GM21360 (cell line): Measurements from ENCODE around the gene SSTR4.
"Not testable (repeated sequence)": the region's sequence is repeated elsewhere in the genome, so short reads cannot be mapped to it uniquely, and the experiment has no call there.

Source experiments
- ATAC-seq: cut with Tn5 transposase; IDR thresholded peaks from one replicate; pipeline ENCODE4 v1.9.1; 2021; ENCODE audit warnings: mild to moderate bottlenecking, moderate library complexity; ENCODE audit not compliant: unreplicated experiment

SSTR4 gene, protein sequence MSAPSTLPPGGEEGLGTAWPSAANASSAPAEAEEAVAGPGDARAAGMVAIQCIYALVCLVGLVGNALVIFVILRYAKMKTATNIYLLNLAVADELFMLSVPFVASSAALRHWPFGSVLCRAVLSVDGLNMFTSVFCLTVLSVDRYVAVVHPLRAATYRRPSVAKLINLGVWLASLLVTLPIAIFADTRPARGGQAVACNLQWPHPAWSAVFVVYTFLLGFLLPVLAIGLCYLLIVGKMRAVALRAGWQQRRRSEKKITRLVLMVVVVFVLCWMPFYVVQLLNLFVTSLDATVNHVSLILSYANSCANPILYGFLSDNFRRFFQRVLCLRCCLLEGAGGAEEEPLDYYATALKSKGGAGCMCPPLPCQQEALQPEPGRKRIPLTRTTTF

DNA sequence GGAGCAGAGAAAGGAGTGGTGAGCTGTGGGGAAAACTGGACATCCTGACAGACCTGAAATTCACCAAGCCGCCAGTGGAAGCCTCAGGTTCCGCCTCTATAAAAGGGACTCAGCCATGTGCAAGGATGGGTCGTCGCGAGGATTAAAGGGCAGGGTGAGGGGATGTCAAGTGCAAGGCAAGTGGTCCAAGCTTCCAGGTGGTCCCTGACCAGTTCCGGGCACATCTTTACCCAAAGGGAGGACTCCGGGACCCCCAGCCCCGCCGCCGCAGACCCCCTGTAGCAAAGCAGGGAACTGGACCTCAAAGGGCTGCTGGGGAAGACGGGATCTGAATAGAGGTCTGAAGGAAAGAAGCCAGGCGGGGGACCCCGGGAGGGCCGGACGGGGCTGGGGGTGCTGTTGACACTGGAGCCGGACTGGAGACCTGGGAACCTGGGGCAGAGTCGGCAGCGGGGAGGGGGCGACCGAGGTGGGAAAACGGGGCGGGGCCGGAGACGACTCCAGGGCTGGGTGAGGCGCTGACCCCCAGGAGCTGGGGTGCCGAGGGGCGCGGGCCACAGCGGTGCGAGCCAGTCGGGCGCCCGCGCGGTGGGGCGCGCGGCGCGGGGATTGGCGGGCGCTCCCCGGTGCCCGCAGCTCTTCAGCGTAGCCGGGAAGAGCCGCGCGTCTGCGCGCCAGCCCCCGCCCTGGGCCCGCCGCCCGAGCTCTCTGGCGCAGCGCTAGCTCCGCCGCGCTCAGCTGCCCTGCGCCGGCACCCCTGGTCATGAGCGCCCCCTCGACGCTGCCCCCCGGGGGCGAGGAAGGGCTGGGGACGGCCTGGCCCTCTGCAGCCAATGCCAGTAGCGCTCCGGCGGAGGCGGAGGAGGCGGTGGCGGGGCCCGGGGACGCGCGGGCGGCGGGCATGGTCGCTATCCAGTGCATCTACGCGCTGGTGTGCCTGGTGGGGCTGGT lies at the start of gene SSTR4:
TSS of gene SSTR4 (plus strand) at position 592 of the 951 bp plus-strand sequence. CDS start at position 764, 172 bp downstream.
- no peak for ATAC-seq

DNA sequence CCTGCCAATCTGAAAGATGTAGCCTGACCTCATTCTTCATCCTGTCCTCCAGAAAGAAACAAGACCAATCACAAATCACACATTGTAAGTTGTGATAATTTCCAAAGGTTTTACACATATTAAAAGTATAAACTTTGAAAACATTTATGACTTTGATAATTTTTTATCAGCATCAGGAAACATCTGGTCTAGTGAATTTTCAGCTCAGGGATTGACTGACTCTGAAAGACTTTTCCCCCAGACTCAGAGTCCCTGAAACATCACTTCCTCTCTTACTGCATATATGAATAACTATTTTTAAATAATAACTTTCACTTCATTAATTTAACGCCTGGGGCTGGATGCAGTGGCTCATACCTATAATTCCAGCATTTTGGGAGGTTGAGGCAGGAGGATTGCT lies 48.5 kb upstream of the SSTR4 start:
- no peak for ATAC-seq

DNA sequence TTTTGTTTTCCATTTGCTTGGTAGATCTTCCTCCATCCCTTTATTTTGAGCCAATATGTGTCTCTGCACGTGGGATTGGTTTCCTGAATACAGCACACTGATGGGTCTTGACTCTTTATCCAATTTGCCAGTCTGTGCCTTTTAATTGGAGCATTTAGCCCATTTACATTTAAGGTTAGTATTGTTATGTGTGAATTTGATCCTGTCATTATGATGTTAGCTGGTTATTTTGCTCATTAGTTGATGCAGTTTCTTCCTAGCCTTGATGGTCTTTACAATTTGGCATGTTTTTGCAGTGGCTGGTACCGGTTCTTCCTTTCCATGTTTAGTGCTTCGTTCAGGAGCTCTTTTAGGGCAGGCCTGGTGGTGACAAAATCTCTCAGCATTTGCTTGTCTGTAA lies 43.7 kb upstream of the SSTR4 start:
- ATAC-seq: not testable (repeated sequence)

DNA sequence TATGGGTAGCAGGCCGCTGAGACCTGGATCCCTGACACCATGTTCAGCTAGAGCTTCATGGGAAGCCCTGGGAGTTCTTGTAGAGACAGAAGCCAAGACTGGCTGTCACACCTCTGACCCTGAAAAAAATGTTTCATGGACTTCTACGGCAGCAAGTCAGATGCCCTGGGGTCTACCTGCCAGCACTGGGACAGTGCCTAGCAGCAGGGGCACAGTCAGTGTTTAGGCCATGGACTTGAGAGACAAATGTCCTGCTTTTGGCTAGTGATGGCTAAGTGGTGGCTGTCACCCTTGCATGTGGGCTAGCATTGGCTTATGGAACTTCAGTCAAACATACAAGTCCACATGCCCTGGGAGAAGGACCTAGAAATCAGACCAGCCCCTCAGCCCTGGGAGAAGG lies 41.3 kb upstream of the SSTR4 start:
- ATAC-seq: no peak

DNA sequence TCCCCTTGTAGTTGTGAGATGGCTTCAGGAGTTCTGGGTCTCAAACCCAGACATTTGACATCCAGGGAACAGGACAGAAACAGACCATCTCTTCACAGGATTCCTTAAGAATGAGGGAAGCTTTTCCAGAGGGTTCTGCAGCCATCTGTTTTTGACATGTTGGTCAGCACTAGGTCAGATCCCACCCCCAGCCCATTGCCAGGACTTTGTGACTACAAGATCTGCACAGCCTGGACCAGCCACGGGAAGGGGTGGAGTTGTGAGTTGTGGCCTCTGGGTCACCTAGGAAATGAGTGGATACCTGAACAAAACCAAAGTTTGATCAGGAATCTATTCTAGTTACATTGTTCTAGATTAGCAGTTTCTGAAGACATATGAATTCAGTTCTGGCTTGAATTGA lies 39.2 kb upstream of the SSTR4 start:
- ATAC-seq: no peak

DNA sequence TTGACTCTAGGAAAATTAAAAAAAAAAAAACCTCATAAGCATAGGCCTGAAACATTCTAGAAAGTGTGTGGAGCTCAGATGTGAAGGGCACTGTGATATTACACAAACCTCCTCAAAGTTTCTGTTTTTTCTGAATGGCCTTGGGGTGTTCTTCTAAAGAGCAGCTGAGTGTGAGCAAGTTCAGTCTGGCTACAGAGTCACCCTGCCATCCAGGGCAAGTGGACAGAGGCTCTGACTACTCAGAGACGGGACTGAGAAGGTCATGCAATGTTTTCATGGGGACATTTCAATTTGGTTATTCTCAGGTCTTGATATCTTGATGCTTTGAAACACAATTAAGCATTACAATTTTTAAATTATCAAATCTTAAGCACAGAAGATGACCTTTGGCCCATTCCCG lies 36.6 kb upstream of the SSTR4 start:
- ATAC-seq: no peak

DNA sequence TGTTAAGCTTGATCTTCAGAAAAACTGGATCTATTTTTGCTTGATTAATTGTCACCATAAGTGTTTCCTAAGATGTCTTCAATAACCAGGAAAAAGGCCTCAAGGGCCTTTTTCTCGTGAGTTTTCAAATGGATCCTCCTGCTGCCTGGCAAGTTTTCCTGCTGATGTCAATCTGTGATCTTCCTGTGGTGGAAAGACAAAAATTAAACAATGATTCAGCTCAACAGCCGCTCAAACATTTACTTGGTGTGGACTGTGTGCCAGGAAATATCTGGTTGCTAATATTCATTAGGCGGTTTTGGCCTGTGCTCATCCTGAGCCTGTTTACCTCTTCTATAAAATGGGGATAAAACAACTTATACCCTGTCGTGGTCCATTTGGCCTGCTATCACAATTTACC lies 35.4 kb upstream of the SSTR4 start:
- no peak for ATAC-seq

DNA sequence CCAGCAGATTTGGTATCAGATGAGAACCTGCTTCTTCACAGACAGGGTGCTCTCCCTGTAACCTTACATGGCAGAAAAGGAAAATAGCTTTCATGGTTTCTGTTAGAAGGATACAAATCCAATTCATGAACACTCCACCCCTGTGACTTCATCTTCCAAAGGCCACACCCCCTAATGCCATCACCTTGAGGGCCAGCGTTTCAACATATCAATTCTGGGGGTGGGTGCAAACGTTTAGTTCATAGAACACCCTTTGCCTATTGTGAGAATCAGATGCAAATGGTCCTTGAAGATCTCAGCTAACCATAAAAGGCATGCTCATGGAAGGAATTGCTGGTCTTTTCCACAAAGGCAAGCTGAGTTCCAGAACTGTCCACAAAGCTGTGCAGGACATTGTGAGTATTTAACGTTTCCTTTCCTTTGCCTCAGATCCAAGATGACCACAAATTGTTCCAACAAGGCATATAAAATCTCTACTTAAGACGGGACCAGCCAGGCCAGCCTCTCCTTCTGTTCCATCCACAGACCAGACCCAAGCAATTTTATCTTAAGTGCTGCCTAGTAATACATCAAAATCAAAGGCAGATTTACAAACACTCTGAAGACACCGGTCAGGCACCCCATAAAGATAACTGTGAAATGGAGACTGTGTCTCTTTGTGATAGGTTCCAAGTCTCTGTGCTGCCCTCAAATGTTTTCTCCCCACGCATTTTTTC lies 34.7 kb upstream of the SSTR4 start:
- no peak for ATAC-seq

DNA sequence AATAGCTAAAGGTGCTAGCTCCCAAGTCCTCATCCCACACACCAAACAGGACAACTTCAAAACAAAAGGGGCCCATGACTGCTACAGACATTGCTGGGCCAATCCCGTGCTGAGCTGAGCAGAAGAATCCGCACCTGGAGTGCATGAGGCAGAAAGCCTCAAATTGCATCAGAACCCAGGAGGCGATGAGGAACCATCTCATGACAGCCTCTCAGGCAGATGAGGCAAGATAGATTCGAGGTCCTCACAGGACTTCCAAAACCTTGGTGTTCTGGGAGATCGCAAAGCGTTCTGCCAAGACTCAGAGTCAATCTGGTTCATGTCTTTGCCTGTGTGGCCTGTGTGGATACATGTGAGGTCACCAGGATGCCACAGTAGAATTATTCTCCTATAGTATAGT lies 32.8 kb upstream of the SSTR4 start:
- ATAC-seq: no peak

DNA sequence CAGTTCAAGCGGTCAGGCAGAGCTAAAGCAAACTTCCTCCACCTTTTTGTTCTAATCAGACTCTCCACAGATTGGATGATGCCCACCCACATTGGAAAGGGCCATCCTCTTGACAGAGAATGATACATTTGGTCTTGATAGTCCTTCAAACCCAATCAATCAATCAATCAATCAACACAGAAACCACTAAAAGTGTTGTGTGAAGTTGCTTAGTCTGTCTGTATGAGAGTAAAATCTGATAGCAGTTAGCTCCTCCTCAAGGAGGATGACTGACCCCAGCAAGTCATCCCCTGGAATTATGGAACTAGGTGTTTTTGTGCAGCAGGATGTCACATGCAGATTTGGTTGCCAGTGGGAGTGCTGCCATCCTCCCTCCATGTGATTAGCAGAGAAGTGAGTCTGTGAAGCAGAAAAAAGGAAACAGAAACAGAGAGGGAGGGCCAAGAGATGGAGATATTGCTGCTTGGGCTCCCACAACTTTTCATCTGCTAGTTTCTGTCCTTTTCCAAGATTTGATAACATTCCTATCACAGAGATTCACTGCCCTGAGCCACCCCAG lies 32.0 kb upstream of the SSTR4 start:
- ATAC-seq: no peak

DNA sequence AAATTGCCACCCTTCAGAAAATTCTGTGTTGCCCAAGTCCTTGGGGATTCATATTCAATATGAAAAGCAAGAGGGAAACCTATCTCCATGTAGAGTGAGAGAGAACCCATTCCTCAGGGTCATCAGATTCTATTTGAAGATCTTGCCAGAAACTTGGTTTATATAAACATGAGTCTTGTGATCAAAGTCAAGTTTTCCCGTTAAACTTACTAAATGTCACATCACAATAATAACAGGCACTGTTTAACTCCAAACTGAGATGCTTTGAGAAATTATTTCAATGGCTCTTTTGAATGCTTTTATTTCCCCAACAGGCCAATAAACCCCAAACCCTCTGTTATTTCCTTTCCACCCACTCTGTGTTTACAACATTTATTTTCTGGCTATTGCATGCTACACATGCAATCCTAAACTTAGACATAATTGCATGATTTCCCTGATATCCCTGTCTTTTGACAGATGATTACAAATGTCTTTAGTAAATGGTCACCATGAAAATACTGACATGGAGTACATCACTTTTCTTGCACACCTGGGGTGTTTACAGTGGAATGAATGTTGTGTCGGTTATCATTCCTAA lies 31.1 kb upstream of the SSTR4 start:
- ATAC-seq: no peak

DNA sequence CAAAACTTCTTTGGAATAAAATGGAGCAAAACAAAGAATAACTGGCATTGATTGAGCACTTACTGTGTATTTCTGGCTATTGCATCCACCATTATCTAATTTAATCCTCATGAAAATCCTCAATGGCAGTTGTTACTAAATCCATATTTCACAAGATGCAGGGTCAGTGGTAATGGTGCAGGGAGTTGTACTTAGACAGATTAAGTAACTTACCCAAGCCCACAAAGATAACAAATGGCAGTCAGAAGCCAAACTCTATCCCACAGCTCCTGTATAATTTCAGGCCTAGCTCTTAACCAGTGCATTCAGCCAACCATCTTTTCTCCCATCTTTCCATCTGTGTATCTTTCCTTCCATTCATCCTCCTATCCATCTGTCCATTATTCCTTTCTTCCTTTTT lies 29.3 kb upstream of the SSTR4 start:
- no peak for ATAC-seq

DNA sequence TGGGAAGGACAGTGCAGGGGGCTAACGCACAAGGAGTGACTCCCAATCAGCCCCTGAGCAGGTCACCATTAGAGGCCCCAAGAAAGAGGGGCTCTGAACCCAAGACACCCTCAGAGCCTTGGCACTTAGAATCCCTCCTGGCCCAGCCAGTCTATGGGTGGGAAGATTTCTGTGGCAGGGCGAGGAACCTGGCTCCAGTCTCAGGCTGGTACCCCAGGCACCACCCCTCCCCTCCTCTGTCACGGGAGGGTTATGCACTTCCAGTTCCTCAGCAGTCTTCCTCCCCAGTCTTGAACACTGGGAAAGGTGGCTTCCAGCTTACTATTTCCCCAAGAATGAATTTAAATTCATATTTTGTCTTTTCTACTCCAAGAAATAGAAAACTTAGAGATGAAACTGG lies 27.6 kb upstream of the SSTR4 start:
- ATAC-seq: no peak

DNA sequence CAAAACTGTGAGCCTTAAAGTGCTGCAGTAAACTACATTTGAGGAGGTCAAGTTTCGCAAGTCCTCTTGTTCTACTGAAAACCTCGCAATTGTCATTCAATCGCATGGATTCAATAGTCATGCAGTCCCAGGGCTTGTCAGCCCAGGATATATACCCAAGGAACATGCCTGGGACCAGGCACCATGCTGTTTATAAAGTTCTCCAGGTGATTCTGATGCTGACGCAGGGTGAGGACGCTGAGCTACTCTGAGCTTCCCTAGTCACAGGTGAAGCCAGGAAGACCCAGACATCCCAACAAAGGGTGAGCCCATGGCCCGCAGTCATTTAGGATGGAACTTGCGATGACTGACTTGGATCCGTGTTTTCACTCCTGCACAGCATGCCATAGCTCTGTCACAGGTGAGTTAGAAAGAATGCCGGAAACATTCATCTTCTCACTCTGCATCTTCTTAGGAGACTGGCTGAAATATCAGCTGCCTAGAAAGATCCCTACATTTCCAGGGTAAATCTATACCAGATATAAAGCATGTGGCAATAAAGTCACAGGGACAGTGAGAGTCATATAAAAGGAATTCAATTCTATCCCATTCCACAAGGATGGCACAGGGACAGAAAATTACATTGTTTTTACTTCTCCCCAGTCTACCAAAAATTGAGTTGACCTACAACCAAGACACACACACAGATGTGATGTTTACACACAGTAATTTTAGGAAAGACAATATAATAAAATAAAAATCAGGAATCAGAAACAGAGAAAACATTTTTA lies 27.0 kb upstream of the SSTR4 start:
- ATAC-seq: no peak

DNA sequence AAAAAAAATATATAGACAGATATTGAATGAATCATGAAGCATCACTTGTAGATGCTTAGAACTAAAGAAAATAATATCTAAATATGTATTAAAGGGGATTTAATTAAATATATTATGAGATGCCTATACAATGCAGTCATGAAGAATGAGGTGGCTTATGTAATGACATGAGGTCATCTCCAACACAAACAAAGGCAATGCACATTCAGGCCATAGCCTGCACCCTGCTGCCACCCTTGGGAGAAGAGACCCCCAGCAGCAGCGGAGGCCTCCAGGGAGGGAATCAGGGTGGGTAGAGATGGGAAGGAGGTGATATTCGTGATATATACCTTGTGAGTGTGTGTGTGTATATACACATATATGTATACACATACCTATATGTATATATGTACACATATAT lies 26.4 kb upstream of the SSTR4 start:
- ATAC-seq: no peak

DNA sequence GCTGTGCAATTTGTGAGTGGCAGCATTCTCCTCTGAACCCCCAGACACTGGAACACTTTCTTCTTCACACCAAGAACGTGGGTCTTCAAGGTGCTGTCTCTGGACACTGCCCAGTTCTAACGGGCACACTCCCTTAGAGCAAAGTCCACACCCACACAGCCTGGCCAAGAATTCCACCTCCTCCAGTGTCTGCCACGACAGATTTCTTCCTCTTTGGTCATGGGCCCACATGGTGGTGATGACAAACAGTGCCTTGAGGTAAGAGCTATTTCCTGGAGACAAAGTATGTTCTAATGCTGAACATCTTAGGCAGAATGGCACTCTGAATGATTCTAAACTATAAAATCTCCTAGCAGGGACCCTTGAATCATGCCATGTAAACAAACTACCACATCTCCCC lies 25.5 kb upstream of the SSTR4 start:
- no peak for ATAC-seq

DNA sequence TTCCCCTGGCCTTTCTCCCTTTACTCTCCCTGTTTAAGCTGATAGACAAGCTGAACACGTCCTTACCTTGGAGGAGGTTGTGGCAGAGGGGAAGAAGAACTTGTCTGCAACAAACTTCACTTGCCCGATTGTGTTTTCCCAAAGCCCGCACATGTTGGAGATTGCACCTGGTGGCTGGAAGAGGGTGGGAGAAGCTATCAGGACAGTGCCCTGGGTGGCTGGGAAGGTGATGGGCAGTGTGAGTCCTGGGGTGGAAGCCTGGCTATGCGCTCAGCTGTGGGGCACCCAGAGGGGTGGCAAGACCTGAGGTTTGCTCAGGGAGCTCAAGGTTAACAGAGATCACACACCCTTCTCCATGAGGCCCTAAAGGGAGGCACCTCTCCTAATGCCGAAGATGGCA lies 25.0 kb upstream of the SSTR4 start:
- ATAC-seq: no peak

DNA sequence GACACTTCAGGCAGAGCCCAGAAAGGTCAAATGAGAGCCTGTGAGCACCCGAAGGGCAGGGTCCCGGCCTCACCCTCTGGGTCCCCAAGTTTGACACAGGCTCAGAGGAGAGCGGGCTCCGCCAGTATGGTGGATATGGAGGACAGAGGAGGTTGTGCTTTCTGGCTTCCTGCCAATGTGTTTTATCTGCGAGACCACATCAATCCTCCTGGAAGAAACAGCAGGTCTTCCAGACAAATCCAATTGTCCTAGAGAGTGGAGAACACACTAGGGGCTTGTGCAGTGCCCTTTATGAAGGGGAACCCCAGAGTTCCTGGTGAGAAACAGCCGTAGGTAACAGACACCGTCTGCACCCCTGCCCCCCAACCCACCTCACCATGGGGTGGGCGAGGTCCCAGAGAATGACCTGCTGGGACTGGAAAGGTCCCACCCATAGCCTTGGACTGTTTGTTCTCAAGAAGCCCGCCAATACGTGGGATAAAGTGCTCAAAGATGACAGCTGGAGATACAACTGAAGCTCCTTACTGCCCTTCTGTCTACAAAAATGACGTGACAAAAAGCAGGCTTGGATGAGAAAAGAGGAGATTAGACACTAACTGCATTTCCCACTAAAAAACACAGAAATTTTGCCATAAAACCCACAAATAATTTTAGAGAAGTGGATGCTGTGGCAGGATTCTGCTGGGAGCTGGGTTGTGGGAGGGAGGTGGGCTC lies 23.9 kb upstream of the SSTR4 start:
- ATAC-seq: no peak

DNA sequence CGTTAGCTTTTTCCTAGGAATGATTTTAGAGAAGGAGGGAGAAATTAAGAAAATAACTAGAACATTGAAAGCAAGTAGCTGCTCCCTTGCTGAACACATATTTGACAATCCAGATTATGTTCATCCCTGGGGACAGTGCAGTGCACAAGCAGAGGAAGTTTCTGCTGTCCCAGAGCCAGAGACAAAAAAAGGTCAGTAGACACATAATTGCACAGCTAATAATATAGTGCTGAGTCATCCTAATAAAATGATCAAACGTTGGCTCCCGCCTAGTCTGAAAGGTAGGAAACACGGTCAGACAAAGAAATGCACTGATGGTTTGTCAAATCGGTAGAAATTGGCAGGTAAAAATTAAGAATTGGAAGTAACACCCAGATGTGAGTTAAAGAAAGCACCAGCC lies 21.7 kb upstream of the SSTR4 start:
- no peak for ATAC-seq
